Measurements from ENCODE around the gene PPIP5K1.
A peak's percentile ranks its signal among the peaks of the same experiment; 100 is the strongest.

PPIP5K1 gene

DNA sequence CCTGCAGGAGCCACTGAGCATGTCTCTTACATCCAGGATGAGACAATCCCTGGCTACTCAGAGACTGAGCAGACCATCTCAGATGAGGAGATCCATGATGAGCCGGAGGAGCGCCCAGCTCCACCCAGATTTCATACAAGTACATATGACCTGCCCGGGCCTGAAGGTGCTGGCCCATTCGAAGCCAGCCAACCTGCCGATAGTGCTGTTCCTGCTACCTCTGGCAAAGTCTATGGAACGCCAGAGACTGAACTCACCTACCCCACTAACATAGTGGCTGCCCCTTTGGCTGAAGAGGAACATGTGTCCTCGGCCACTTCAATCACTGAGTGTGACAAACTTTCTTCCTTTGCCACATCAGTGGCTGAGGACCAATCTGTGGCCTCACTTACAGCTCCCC lies 66.4 kb downstream of the PPIP5K1 start:
- in situ Hi-C loops (cut with HindIII; ENCODE audit: low sequenced_read_pairs) = no loop called here
- no peak overlapping the region for H3K4me3 ChIP-seq (ENCODE audit: low read depth, low read length)

GRCh38 chr15:43522247-43522646 lies 67.8 kb downstream of the PPIP5K1 start:
- TF ChIP-seq, protein P1, sequence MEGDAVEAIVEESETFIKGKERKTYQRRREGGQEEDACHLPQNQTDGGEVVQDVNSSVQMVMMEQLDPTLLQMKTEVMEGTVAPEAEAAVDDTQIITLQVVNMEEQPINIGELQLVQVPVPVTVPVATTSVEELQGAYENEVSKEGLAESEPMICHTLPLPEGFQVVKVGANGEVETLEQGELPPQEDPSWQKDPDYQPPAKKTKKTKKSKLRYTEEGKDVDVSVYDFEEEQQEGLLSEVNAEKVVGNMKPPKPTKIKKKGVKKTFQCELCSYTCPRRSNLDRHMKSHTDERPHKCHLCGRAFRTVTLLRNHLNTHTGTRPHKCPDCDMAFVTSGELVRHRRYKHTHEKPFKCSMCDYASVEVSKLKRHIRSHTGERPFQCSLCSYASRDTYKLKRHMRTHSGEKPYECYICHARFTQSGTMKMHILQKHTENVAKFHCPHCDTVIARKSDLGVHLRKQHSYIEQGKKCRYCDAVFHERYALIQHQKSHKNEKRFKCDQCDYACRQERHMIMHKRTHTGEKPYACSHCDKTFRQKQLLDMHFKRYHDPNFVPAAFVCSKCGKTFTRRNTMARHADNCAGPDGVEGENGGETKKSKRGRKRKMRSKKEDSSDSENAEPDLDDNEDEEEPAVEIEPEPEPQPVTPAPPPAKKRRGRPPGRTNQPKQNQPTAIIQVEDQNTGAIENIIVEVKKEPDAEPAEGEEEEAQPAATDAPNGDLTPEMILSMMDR (IDR thresholded peaks at IDR 0.05; ENCODE audit: low read depth, low read length, missing control alignments) = no peak
- in situ Hi-C loops (cut with HindIII; ENCODE audit: low sequenced_read_pairs) = no loop called here
- DNase-seq (ENCODE audit: low read depth) = no peak
- no peak overlapping the region for H3K4me3 ChIP-seq (ENCODE audit: low read depth, low read length)

More for the DNA sequence above, 66.4 kb downstream of the PPIP5K1 start:
- TF ChIP-seq, protein P1 (IDR thresholded peaks at IDR 0.05; ENCODE audit: low read depth, low read length, missing control alignments) = no peak
- DNase-seq (ENCODE audit: low read depth) = no peak

DNA sequence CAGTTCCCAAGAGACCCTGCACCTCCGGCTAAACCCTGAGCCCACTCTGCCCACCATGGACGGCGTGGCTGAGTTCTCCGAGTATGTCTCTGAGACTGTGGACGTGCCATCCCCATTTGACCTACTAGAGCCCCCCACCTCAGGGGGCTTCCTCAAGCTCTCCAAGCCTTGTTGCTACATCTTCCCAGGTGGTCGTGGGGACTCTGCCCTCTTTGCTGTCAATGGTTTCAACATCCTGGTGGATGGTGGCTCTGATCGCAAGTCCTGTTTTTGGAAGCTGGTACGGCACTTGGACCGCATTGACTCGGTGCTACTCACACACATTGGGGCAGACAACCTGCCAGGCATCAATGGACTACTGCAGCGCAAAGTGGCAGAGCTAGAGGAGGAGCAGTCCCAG lies 68.6 kb downstream of the PPIP5K1 start:
- in situ Hi-C loops (cut with HindIII; ENCODE audit: low sequenced_read_pairs) = no loop called here
- no peak for DNase-seq (ENCODE audit: low read depth)
- no peak overlapping the region for H3K4me3 ChIP-seq (ENCODE audit: low read depth, low read length)
- TF ChIP-seq, protein P1 (IDR thresholded peaks at IDR 0.05; ENCODE audit: low read depth, low read length, missing control alignments) = no peak

DNA sequence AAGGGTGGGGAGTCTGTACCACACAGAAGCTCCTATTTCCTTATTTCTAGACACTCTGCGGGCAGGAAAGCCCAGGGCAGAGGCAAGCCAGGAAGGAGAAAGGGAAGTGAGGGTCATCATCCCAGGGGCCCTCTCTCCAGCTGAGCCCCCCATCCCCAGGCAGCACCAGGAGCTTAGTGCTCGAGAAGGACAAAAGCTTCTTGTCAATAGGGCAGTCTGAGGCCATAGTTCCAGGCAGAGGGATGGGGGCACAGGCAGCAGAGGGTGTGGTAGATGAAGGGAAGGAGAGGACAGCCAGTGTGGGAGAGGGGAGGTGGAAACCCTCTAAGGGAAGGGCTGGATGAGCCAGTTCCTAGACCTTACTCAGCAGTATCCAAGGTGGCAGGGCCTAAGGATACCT lies 69.9 kb downstream of the PPIP5K1 start:
- no peak for DNase-seq (ENCODE audit: low read depth)
- in situ Hi-C loops (cut with HindIII; ENCODE audit: low sequenced_read_pairs) = no loop called here
- TF ChIP-seq, protein P1 (IDR thresholded peaks at IDR 0.05; ENCODE audit: low read depth, low read length, missing control alignments) = no peak
- H3K4me3 ChIP-seq (ENCODE audit: low read depth, low read length) = no peak overlapping the region

GRCh38 chr15:43519196-43519595 lies 70.8 kb downstream of the PPIP5K1 start:
- in situ Hi-C loops (cut with HindIII; ENCODE audit: low sequenced_read_pairs) = no loop called here
- no peak overlapping the region for H3K4me3 ChIP-seq (ENCODE audit: low read depth, low read length)
- no peak for DNase-seq (ENCODE audit: low read depth)
- TF ChIP-seq, protein P1 (IDR thresholded peaks at IDR 0.05; ENCODE audit: low read depth, low read length, missing control alignments) = no peak

- TF ChIP-seq, protein P1 (IDR thresholded peaks at IDR 0.05; ENCODE audit: low read depth, low read length, missing control alignments) = no peak
- DNase-seq (ENCODE audit: low read depth) = peak; percentile 12
- H3K4me3 ChIP-seq (ENCODE audit: low read depth, low read length) = peak overlapping the region; percentile 68
- in situ Hi-C loops (cut with HindIII; ENCODE audit: low sequenced_read_pairs) = no loop called here
Observed at GRCh38 chr15:43518197-43518761, 71.7 kb downstream of the PPIP5K1 start.
